ENCODE data around the gene INPP5B.

INPP5B gene

GRCh38 chr1:37865348-37866120 is 81.3 kb downstream of the INPP5B start:
- no peak for DNase-seq

DNA sequence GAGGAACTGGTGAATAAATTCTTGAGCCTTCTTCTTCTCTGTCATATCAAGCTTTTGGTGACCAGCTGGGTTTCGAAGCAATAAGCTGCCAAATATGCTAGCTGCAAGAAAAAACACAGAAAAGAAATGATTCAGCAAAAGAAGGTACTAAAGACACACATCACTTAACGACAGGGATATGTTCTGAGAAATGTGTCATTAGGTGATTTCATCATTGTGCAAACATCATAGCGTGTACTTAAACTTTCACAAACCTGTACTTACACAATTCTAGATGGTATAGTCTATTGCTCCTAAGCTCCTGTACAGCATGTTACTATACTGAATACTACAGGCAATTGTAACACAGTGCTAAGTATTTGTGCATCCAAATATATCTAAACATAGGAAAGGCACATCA is 84.5 kb downstream of the INPP5B start:
- no peak for DNase-seq

GRCh38 chr1:37861151-37861550 is 85.7 kb downstream of the INPP5B start:
- DNase-seq, result no peak

- DNase-seq, result no peak
Measured at GRCh38 chr1:37860346-37860666, 86.5 kb downstream of the INPP5B start.

- DNase-seq, result peak; percentile 96
Measured at GRCh38 chr1:37859507-37860345, 87.1 kb downstream of the INPP5B start, which contains the start of gene MTF1. TSS of gene MTF1 (minus strand) at chr1:37859592. CDS start at chr1:37857658, 1,934 bp downstream.

GRCh38 chr1:37858931-37859506 is 87.8 kb downstream of the INPP5B start:
- no peak for DNase-seq

- no peak for DNase-seq
Measured at GRCh38 chr1:37854406-37854805, 92.4 kb downstream of the INPP5B start.

DNA sequence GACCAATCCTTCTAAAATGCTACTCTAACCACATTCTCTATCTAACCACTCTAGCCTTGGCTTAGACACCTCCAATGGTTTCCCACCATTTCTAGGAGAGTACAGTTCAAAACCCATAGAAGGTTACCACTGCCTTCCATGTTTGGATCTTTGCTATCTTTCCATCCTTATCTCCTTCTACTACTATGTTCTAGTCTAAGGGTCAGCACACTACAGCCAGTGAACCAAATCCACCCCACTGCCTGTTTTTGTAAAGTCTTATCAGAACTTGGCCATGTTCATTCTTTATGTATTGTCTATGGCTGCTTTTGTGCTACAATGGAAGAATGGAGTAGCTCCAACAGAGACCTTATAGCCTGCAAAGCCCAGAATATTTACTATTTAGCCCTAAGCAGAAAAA is 93.7 kb downstream of the INPP5B start:
- DNase-seq, result no peak

GRCh38 chr1:37851782-37852210 is 95.1 kb downstream of the INPP5B start:
- no peak for DNase-seq

DNA sequence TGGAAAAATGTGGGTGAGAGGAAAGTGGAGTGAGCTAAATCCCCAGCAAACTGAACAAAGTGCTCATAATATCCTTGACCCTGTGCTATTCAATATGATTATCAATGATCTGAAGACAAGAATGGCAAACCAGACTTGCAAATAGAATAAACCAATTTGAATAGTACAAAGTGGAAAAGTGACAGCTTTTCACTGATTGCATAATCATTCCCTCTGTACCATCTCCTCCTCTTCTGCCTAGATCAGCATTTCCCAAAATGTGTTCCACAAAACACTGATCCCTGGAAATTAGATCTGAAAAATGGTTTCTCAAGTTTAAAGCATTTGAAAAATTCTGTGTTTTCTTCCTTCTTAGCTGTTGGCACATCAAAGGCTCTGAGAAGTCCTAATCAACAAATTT is 95.6 kb downstream of the INPP5B start:
- DNase-seq, result no peak

- no peak for DNase-seq
Measured at GRCh38 chr1:37850352-37850955, 96.4 kb downstream of the INPP5B start.

DNA sequence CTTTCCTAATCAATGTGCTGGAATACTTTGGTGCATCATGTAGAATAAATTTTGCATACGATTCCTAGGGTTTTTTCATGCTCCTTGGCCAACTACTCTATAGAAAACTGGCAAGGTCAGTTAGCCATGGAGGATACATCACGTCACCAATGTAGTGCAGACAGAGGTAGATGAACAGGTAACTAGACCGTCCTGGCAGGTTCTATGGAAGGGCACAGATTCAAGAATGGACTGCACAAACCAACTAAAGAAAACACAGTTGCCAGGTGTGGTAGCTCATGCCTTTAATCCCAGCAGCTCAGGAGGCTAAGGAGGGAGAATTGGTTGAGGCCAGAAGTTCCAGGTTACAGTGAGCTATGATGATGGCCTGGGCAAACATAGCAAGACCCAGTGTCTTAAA is 97.4 kb downstream of the INPP5B start:
- no peak for DNase-seq

- DNase-seq, result no peak
Measured at GRCh38 chr1:37846647-37847339, 100.1 kb downstream of the INPP5B start.

GRCh38 chr1:37845786-37846185 is 101.1 kb downstream of the INPP5B start:
- no peak for DNase-seq

DNA sequence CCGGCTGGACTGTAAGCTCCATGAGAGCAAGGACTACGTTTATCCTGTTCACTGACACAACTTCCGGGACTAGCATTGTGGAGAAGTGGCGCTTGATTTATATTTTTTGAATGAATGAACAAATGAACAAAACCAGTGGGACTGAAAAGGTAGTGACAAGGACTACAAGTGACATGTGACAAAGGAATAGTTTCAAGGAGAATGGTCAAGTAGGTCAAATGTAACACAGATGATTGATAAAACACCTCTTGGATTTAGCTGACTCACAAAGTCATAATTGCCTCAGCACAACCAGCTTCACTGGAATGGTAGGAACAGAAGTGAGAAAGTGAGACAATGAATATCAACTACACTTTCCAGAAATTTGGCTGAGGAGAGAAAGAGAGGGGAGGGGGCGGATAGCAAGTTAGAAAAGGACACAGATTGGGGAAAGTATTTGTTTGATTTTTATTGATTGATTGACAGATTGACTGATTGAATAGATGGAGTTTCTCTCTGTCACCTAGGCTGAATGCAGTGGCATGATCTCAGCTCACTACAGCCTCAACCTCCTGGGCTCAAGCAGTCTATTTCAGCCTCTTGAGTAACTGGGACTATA is 101.7 kb downstream of the INPP5B start:
- no peak for DNase-seq

DNA sequence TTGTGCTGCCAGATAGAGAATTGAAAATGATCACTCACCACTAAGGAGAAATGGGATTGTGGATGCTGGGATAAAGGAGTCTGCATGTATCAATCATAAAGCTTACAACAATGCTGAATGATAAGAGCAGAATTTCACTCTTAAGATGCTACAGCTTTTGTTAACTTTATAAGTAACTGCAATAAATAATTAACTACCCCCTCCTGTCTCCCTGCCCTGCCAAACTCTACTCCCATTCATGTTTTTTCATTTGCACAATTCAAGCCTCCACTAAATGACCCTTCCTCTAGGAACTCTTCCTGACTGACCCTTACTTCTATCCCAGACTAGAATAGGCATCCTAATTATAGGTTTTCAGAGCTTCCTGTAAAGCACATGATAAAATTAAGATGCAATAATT is 102.3 kb downstream of the INPP5B start:
- DNase-seq, result no peak

- no peak for DNase-seq
Measured at GRCh38 chr1:37841652-37842051, 105.2 kb downstream of the INPP5B start.

DNA sequence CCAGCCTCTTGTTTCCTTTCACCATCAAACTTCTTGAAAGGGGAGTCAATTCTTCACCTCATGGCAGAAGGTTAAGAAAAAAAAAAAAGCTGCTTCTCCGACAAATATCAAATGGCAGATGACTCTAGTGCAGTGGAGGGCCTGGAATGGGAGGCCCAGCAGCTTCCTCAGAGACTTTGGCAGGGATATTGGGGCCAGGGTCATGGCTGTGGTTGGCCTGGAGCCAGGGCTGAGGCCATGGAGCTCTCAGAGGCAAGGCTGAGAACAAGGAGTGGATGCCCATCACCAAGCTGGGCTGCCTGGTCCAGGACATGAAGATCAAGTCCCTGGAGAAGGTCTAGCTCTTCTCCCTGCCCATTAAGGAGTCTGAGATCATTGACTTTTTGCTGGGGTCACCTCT is 106.1 kb downstream of the INPP5B start:
- DNase-seq, result no peak

DNA sequence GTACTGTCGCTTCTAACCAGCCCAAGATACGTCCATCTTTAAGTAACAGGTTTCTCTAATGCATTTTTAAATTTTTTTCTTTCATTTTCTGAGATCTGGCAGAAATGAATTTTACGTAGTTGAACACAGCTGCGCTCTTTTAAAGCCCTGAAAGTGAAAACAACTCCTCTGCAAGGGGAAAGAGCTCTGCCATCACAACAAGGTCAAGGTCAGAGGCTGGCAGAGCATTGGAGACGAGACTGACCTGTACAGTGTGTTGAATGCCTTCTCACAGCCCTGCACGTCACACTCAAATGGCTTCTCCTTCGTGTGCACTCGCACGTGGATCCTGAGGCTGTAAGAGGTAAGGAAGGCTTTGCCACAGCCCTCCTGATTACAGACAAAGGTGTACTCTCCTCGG is 107.2 kb downstream of the INPP5B start:
- no peak for DNase-seq

- DNase-seq, result no peak
Measured at GRCh38 chr1:37836788-37837187, 110.1 kb downstream of the INPP5B start.

- no peak for DNase-seq
Measured at GRCh38 chr1:37831809-37832208, 115.0 kb downstream of the INPP5B start.

DNA sequence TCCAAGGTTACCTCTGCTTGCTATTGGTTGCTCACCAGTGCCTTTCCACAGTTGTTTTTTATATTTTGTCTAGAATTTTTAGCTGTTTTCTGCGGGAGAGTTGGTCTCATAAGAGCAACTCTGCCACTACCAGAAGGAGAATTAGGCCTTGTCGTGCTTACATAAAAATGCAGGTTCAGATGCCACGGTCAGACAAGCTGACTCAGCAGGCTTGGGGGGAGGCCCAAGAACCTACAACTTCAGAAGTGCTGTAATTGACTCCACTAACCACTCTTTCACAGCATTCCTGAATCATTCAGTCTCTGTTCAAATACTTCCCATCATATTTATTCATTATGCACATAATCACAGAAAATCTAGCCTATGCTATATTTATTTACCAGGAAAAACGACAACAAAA is 115.7 kb downstream of the INPP5B start:
- DNase-seq, result no peak
